ENCODE results near the gene APBA2.

- TF ChIP-seq POLR2AphosphoS5 (IDR thresholded peaks at IDR 0.05) (no peak), CTCF (IDR thresholded peaks at IDR 0.05) (no peak), POLR2A (IDR thresholded peaks at IDR 0.05) (no peak), EP300 (IDR thresholded peaks at IDR 0.05) (no peak)
Observed at GRCh38 chr15:29040370-29040751, 154.6 kb downstream of the APBA2 start.

Data from stomach (tissue), 4 donors.